ENCODE measurements around the gene CCL4L2.
"Not testable (repeated sequence)": the region's sequence is repeated elsewhere in the genome, so short reads cannot be mapped to it uniquely, and the experiment has no call there.

DNA sequence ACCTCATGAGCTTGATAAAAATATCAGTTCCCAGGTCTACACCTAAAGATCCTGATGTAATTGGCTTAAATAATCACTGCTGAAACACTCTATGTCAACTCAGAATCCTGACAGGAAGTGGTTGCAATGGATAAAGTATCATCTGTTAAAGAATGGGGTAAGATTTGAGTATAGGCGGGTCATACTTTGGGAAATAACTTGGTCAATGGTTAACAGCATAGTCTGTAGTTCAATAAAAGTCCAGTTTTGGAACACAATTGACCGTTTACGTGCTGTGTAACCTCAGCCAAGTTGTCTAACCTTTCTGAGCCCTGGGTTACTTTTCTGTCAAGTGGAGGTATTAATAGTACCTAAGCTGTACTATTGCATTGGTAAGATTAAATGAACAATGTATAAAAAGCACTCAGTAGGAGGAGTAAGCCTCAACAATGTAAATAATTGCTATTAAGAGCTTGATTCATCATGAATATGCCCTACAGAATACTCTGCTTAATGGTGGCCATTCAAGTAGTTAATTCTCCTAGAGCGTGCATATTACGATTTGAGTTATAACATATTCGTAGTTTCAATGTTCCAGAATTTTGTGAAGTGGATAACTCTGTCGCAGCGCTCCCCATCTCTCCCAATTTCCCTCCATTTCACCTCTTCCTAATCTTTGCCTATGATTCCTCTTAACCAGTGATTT, 16.6 kb upstream of the CCL4L2 start:
- TF ChIP-seq, protein P1, sequence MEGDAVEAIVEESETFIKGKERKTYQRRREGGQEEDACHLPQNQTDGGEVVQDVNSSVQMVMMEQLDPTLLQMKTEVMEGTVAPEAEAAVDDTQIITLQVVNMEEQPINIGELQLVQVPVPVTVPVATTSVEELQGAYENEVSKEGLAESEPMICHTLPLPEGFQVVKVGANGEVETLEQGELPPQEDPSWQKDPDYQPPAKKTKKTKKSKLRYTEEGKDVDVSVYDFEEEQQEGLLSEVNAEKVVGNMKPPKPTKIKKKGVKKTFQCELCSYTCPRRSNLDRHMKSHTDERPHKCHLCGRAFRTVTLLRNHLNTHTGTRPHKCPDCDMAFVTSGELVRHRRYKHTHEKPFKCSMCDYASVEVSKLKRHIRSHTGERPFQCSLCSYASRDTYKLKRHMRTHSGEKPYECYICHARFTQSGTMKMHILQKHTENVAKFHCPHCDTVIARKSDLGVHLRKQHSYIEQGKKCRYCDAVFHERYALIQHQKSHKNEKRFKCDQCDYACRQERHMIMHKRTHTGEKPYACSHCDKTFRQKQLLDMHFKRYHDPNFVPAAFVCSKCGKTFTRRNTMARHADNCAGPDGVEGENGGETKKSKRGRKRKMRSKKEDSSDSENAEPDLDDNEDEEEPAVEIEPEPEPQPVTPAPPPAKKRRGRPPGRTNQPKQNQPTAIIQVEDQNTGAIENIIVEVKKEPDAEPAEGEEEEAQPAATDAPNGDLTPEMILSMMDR (IDR thresholded peaks at IDR 0.05): not testable (repeated sequence)
- TF ChIP-seq JUND (IDR thresholded peaks at IDR 0.05); RAD21 (IDR thresholded peaks at IDR 0.05; ENCODE audit: low read length); RCOR1 (IDR thresholded peaks at IDR 0.05; ENCODE audit: low read length); TEAD4 (IDR thresholded peaks at IDR 0.05; ENCODE audit: borderline replicate concordance, insufficient read depth): not testable (repeated sequence)
- TF ChIP-seq, protein P2, sequence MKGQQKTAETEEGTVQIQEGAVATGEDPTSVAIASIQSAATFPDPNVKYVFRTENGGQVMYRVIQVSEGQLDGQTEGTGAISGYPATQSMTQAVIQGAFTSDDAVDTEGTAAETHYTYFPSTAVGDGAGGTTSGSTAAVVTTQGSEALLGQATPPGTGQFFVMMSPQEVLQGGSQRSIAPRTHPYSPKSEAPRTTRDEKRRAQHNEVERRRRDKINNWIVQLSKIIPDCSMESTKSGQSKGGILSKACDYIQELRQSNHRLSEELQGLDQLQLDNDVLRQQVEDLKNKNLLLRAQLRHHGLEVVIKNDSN (IDR thresholded peaks at IDR 0.05; ENCODE audit: borderline replicate concordance, low read depth): not testable (repeated sequence)
- TF ChIP-seq, protein P3, sequence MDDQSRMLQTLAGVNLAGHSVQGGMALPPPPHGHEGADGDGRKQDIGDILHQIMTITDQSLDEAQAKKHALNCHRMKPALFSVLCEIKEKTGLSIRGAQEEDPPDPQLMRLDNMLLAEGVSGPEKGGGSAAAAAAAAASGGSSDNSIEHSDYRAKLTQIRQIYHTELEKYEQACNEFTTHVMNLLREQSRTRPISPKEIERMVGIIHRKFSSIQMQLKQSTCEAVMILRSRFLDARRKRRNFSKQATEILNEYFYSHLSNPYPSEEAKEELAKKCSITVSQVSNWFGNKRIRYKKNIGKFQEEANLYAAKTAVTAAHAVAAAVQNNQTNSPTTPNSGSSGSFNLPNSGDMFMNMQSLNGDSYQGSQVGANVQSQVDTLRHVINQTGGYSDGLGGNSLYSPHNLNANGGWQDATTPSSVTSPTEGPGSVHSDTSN (IDR thresholded peaks at IDR 0.05): not testable (repeated sequence)

All from SK-N-SH (cell line).